ENCODE measurements around the gene CELSR2. TPM values are rescaled to one million over a fixed set of nuclear protein-coding genes. Genes with fewer than 3 reads are reported as not detected.

Gene CELSR2
- total and polyA plus RNA-seq, 2 of the 8 experiments (the other 6 are each of a cell fraction or from before 2014, with no cell fraction given) = 12.0 to 27.7 TPM

GRCh38 chr1:109293026-109293425 lies 43.7 kb downstream of the CELSR2 start (continued):
- no peak for TF ChIP-seq ZNF274 (IDR thresholded peaks at IDR 0.05; ENCODE audit: borderline replicate concordance, extremely low read depth, low read length)
- no peak for TF ChIP-seq JUN (IDR thresholded peaks at IDR 0.05; ENCODE audit: low read depth, low read length)
- TF ChIP-seq PHF8 (conservative IDR thresholded peaks at IDR 0.05; ENCODE audit: low read depth, low read length) = no peak

Measured in H1 (cell line).